Transverse colon (tissue), 1 donor: ENCODE data around the gene KRTAP10-9.

Experiments used
- EP300 ChIP-seq: sonication (generic); formaldehyde crosslinking; IDR thresholded peaks from one replicate; pipeline ENCODE4 v1.6.1; 2017; ENCODE audit warnings: antibody characterized with exemption, low read depth
- POLR2A ChIP-seq: fragments of 450-650 bp; IDR thresholded peaks from one replicate; pipeline ENCODE4 v1.6.1; 2016; ENCODE audit warnings: antibody characterized with exemption, mild to moderate bottlenecking, moderate library complexity

GRCh38 chr21:44626262-44626661, 631 bp upstream of the KRTAP10-9 start:
- no peak for TF ChIP-seq EP300
- TF ChIP-seq POLR2A = no peak
